Stimulated activated naive B cell treated with anti-CD40 and anti-IgM and Interleukin-4, amounts not matched to agents 10 μg/mL and 1 μg/mL and 100 μg/mL, for 72 hours (primary cell): Measurements from ENCODE around the gene ISYNA1.

Experiments used
- ATAC-seq, 2 donors: fragments of 150-1000 bp; cut with Tn5 transposase; replicated peaks; 2 replicates each; pipeline ENCODE4 v1.10.0; 2021; ENCODE audit warnings: moderate library complexity in 1 of 2
- DNase-seq: peaks from one replicate; pipeline ENCODE4 v3.0.0; 2021
- H3K27ac Mint-ChIP-seq: one replicate; pipeline ENCODE4 v1.8.0; 2022; ENCODE audit warnings: mild to moderate bottlenecking, mixed read lengths
- H3K27me3 Mint-ChIP-seq, 2 donors: one replicate each; pipeline ENCODE4 v1.8.0; 2022; ENCODE audit warnings: mixed read lengths in 2 of 2
- H3K36me3 Mint-ChIP-seq, 2 donors: one replicate each; pipeline ENCODE4 v1.8.0; 2022; ENCODE audit warnings: mixed read lengths in 2 of 2, mild to moderate bottlenecking in 1 of 2
- H3K4me1 Mint-ChIP-seq, 2 donors: one replicate each; pipeline ENCODE4 v1.8.0; 2022; ENCODE audit warnings: mixed read lengths in 2 of 2, mild to moderate bottlenecking in 1 of 2
- H3K4me3 Mint-ChIP-seq, 2 donors: one replicate each; pipeline ENCODE4 v1.8.0; 2022; ENCODE audit warnings: mild to moderate bottlenecking in 2 of 2, mixed read lengths in 2 of 2, moderate library complexity in 1 of 2
- H3K9me3 Mint-ChIP-seq, 2 donors: one replicate each; pipeline ENCODE4 v1.8.0; 2022; ENCODE audit warnings: mixed read lengths in 2 of 2, mild to moderate bottlenecking in 1 of 2

Gene ISYNA1

GRCh38 chr19:18443831-18444230, 5.9 kb upstream of the ISYNA1 start:
- Mint-ChIP-seq H3K4me3 (no peak overlapping the region), H3K9me3 (peaks cover 3 to 5% of the 10 kb centered on the region in 2 donors), H3K4me1 (peaks cover 17 to 37% of the 10 kb centered on the region in 2 donors), H3K27ac (peak overlapping the region; percentile 51), H3K36me3 (peaks cover 33 to 52% of the 10 kb centered on the region in 2 donors), H3K27me3 (no peaks in the 10 kb centered on the region)
- no peak for DNase-seq
- no peak for ATAC-seq

DNA sequence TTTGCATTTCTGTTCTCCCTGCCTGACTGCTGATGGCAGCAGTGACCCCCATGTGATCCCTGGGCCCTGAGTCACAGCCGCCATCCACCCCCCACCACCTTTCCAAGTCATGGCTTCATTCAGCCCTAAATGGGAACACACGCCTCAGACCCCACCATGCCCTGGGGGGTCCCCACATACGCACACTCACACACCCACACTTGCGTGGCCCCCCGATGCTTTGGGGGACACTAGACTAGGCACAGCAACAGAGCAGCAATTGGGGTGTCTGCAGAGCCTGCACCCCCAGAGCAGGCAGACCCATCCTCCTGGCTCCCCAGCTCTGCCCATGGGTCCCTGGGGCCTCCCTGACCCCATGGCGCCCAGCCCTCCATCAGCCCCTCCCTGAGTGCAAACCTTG, 5.5 kb upstream of the ISYNA1 start:
- no peak for ATAC-seq
- Mint-ChIP-seq H3K27me3 (no peaks in the 10 kb centered on the region), H3K4me1 (peaks cover 16 to 41% of the 10 kb centered on the region in 2 donors)

GRCh38 chr19:18442941-18443340, 5.0 kb upstream of the ISYNA1 start:
- DNase-seq (no peak), ATAC-seq (no peak)
- Mint-ChIP-seq H3K27me3 (no peaks in the 10 kb centered on the region), H3K4me3 (no peak overlapping the region), H3K36me3 (peaks cover 27 to 44% of the 10 kb centered on the region in 2 donors), H3K4me1 (peaks cover 14 to 45% of the 10 kb centered on the region in 2 donors), H3K9me3 (peaks cover 3 to 5% of the 10 kb centered on the region in 2 donors), H3K27ac (no peak overlapping the region)

More for the DNA sequence above, 5.5 kb upstream of the ISYNA1 start:
- H3K4me3 Mint-ChIP-seq: no peak overlapping the region
- no peak for DNase-seq
- no peak overlapping the region for H3K27ac Mint-ChIP-seq
- H3K36me3 Mint-ChIP-seq: peaks cover 29 to 47% of the 10 kb centered on the region in 2 donors
- peaks cover 3 to 5% of the 10 kb centered on the region in 2 donors for H3K9me3 Mint-ChIP-seq

- Mint-ChIP-seq H3K4me1 (peaks cover 16 to 53% of the 10 kb centered on the region in 2 donors), H3K27me3 (no peaks in the 10 kb centered on the region), H3K27ac (peak overlapping the region; percentile 89), H3K36me3 (peaks cover 27 to 40% of the 10 kb centered on the region in 2 donors), H3K4me3 (peak overlapping the region; percentile 2 to 46), H3K9me3 (peaks cover 3 to 5% of the 10 kb centered on the region in 2 donors)
- ATAC-seq (no peak), DNase-seq (no peak)
These were observed 4.2 kb upstream of the ISYNA1 start for GRCh38 chr19:18441804-18442788.

GRCh38 chr19:18440936-18441803, 3.2 kb upstream of the ISYNA1 start:
- Mint-ChIP-seq H3K4me3 (no peak overlapping the region), H3K9me3 (peaks cover 3 to 5% of the 10 kb centered on the region in 2 donors), H3K27me3 (no peaks in the 10 kb centered on the region), H3K27ac (peak overlapping the region; percentile 44), H3K4me1 (peaks cover 22 to 59% of the 10 kb centered on the region in 2 donors), H3K36me3 (peaks cover 21 to 33% of the 10 kb centered on the region in 2 donors)
- ATAC-seq (no peak), DNase-seq (no peak)

- ATAC-seq: peak; percentile 12 to 14
- Mint-ChIP-seq H3K4me1 (peaks cover 25 to 66% of the 10 kb centered on the region in 2 donors), H3K27me3 (no peaks in the 10 kb centered on the region), H3K4me3 (no peak overlapping the region), H3K36me3 (peaks cover 18 to 33% of the 10 kb centered on the region in 2 donors), H3K27ac (peak overlapping the region; percentile 72), H3K9me3 (peaks cover 3 to 5% of the 10 kb centered on the region in 2 donors)
- DNase-seq: no peak
These were observed 2.5 kb upstream of the ISYNA1 start for GRCh38 chr19:18440415-18440877.

GRCh38 chr19:18439910-18440237, 1.9 kb upstream of the ISYNA1 start:
- H3K27me3 Mint-ChIP-seq: no peaks in the 10 kb centered on the region
- ATAC-seq (no peak), DNase-seq (no peak)
- H3K4me1 Mint-ChIP-seq: peaks cover 26 to 70% of the 10 kb centered on the region in 2 donors
- peaks cover 3 to 5% of the 10 kb centered on the region in 2 donors for H3K9me3 Mint-ChIP-seq
- peak overlapping the region; percentile 81 for H3K27ac Mint-ChIP-seq
- no peak overlapping the region for H3K4me3 Mint-ChIP-seq
- peaks cover 18 to 30% of the 10 kb centered on the region in 2 donors for H3K36me3 Mint-ChIP-seq

GRCh38 chr19:18439025-18439909, 1.3 kb upstream of the ISYNA1 start:
- Mint-ChIP-seq H3K27ac (peak overlapping the region; percentile 81), H3K4me1 (peaks cover 29 to 76% of the 10 kb centered on the region in 2 donors), H3K27me3 (no peaks in the 10 kb centered on the region), H3K9me3 (peaks cover 3 to 5% of the 10 kb centered on the region in 2 donors), H3K4me3 (peak overlapping the region in 1 of 2 donors; percentile 23), H3K36me3 (peaks cover 18 to 30% of the 10 kb centered on the region in 2 donors)
- ATAC-seq: no peak
- DNase-seq: no peak

GRCh38 chr19:18438331-18439024, 545 bp upstream of the ISYNA1 start:
- Mint-ChIP-seq H3K4me1 (peaks cover 30 to 78% of the 10 kb centered on the region in 2 donors), H3K27ac (peak overlapping the region; percentile 56), H3K4me3 (peak overlapping the region; percentile 17 to 83), H3K36me3 (peaks cover 12 to 22% of the 10 kb centered on the region in 2 donors), H3K9me3 (peaks cover 3 to 5% of the 10 kb centered on the region in 2 donors), H3K27me3 (no peaks in the 10 kb centered on the region)
- DNase-seq (no peak), ATAC-seq (no peak)

GRCh38 chr19:18436671-18437490, 1.1 kb downstream of the ISYNA1 start:
- H3K4me3 Mint-ChIP-seq: peak overlapping the region; percentile 77 to 83
- ATAC-seq (peak; percentile 71 to 72), DNase-seq (peak; percentile 77)
- peaks cover 3 to 9% of the 10 kb centered on the region in 2 donors for H3K36me3 Mint-ChIP-seq
- H3K27me3 Mint-ChIP-seq: no peaks in the 10 kb centered on the region
- peaks cover 29 to 67% of the 10 kb centered on the region in 2 donors for H3K4me1 Mint-ChIP-seq
- H3K9me3 Mint-ChIP-seq: no peaks in the 10 kb centered on the region
- peak overlapping the region; percentile 76 for H3K27ac Mint-ChIP-seq

DNA sequence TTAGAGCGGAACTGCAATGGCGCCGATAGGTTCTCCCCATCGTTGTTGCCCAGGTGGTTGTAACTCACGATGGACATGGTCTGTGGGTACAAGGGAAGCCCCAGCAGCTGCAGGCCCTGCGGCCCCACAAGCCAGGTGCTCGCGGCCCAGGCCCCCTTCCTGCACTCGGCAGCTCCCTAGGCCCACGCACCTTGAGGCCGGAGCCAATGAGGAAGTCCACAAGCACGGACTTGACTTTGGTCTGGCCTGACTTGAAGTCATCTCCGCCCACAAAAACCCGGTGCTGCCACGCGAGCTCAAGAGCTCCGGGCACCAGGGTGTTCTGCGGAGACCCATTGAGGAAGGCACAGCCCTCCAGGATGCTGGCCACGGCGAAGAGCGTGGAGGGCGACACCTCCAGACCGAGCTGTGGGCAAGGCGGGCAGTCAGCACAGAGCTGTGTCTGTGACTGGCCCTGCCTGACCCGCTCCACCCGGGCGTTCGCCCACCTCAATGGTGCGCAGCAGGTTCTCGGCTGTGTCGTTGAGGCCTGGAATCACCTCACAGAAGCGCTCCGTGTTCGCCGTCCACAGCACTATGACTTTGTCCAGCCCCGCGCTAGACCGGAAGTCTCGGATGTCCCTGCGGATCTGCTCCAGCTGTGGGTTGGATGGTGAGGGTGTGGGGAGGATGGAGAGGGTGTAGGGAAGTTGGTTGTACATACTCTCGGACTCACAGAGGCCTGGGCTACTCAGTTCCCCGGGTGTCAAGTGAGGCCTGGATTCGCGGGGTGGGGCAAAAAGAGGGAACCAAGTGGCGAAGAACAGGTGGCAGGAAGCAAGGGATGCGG, 1.9 kb downstream of the ISYNA1 start:
- H3K27me3 Mint-ChIP-seq: no peaks in the 10 kb centered on the region
- no peak for DNase-seq
- peak overlapping the region; percentile 74 for H3K27ac Mint-ChIP-seq
- H3K4me3 Mint-ChIP-seq: peak overlapping the region; percentile 73 to 83
- H3K36me3 Mint-ChIP-seq: peaks cover 3 to 9% of the 10 kb centered on the region in 2 donors
- H3K4me1 Mint-ChIP-seq: peaks cover 27 to 60% of the 10 kb centered on the region in 2 donors
- H3K9me3 Mint-ChIP-seq: no peaks in the 10 kb centered on the region
- no peak for ATAC-seq
